HuH-7.5 (cell line): ENCODE data around the gene MED7.

Experiments
- DNase-seq: peaks from one replicate; pipeline ENCODE4 v3.0.0; 2011; ENCODE audit warnings: low spot score

Gene MED7

GRCh38 chr5:157162919-157163510 is 20.4 kb upstream of the MED7 start:
- DNase-seq, result no peak

- no peak for DNase-seq
These were observed 19.3 kb upstream of the MED7 start for GRCh38 chr5:157161996-157162395.

DNA sequence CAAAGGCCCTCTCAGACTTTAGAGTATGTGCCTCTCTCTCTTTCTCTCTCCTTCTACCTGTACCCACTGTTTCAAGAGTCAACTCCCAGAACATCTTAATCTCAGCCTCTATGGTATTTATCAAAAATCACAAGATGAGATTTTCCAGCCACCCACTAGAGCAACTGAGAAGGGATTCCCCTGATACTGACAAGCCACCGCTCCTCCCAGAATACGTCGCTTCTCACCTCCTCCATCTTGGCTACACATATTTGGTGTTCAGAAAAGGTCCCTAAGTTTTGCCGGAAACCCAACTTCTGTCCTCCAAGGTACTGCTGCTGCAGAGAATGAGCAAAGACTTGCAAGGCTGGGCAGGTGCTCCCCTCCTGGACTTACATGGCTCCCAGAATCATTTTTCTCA is 17.3 kb upstream of the MED7 start:
- DNase-seq, result no peak

DNA sequence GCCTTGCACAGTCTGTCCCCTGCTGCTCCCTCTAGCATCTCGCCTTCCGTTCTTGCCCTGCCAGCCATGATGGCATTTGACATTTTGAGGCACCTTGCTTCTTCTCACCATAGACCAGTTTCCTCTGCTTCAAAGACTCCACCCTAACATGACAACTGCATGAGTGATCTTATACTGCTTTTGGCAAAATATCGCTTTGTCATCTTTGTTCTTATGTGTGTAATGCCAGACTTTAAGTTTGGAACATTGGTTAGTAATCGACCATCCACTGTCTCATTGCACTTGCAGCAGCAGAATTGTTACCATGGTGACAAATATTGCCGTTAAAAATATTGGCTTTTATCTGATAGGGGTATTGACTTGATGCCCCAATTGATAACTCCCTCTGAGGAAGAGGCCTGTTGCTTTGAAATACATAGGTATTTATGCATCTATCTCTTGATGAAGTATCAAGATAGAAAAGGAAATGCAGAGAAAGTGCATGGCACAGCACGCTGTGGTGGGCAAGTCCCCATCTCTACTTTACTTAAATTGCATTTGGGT is 16.6 kb upstream of the MED7 start:
- no peak for DNase-seq

DNA sequence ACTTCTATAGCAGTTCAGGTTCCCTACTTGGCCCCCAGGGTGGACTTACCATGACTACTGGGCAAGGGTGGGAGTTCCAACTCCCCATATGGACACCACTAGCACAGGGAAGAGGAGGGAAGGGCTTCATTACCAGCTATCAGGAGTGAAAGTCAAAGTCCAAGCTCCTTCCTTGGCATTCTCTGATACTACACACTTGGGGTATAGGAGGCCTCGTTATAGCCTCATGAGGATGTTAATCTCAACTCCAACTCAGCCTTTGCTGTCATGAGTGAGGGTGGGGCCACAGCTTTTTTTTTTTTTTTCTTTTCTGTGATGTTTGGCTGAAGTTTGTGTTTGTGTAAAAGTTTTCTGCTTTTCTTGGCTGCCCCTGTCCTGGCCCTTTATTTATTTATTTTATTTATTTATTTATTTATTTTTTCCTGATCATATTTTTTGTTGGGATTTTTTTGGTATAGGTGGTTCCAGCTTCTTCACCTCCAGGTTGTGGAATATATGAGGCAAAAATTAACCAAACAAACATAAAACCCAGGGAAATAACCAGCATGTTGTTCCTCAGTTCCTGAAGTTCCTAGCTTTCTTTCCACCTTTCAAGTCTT is 14.7 kb upstream of the MED7 start:
- DNase-seq, result no peak

GRCh38 chr5:157155297-157155696 is 12.6 kb upstream of the MED7 start:
- no peak for DNase-seq

DNA sequence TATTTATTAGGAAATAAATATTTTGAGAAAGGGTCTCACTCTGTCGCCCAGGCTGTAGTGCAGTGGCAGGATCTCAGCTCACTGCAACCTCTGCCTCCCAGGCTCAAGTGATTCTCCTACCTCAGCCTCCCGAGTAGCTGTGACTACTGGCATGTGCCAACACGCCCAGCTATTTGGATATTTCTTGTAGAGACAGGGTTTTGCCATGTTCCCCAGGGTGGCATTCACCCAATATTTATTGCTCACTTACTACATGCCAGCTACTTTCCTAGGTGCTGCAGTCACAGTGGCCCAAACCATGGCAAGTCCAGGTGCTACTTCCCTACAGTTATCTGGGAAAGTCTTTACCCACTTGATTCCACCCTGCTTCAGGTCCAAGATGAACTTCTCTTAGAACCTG is 8.3 kb upstream of the MED7 start:
- DNase-seq, result no peak

GRCh38 chr5:157148734-157149615 is 6.3 kb upstream of the MED7 start:
- DNase-seq, result peak; percentile 39

DNA sequence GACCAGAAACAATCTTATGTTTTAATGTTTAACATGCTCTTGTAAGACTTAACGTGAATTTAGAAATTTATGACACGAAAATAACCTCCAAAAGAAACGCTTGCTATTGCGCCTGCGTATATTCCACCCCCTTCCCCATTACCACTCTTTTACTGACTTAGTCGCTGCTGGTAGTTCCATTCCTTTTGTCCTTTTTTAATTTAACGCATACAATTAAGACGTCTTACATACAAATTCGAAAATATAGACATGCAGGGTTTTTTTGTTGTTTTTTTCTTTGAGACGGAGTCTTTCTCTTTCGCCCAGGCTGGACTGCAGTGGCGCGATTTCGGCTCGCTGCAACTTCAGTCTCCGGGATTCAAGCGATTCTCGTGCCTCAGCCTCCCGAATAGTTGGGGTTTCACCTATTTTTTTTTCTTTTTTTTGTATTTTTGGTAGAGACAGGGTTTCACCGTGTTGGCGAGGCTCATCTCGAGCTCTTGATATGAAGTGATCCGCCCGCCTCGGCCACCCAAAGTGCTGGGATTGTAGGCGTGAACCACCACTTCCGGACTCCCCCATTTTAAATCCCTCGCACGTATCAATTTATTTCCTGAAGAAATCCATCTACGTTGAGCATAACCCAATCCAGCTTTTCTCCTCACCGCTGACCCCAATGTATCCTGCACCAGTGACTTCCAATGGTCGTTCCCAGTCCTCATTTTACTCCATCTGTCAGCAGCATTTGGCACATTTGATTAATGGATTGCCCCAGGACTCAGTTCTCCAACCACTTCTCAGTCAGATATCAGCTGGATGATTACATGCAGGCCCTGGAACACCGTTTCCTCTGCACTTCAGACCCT is 684 bp upstream of the MED7 start:
- DNase-seq, result peak; percentile 28

GRCh38 chr5:157137691-157138090 is 5.0 kb downstream of the MED7 start:
- no peak for DNase-seq

DNA sequence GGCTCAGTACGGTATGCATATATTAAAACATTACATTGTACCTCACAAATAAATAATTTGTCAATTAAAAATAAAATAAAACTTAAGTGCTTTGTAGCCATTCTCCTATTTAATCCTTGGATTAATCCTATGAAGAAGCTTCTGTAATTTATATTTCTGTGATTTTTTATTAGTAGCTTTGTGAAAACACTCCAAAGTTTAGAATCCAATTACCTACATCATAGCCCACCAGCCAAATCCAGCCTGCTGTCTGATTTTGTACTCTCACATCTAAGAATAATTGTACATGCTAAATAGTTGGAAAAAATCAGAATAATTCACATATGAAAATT is 10.4 kb downstream of the MED7 start:
- no peak for DNase-seq

DNA sequence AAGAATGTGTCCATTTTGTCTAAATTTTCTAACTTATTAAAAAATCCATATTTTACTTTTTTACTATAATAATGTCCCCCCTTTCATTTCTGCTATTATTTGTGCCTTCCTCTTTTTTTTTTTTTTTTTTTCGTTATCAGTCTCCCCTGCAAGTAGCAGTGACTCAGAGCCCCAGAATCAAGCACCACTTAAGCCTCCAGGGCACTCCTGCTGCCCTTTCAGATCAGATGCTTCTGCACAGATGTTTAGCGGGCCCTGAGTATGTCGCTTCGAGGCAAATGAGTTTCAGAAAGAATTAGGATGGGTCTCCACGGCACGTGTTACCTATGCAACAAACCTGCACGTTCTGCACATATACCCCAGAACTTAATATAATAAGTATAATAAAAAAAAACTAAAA is 11.7 kb downstream of the MED7 start:
- DNase-seq, result no peak

DNA sequence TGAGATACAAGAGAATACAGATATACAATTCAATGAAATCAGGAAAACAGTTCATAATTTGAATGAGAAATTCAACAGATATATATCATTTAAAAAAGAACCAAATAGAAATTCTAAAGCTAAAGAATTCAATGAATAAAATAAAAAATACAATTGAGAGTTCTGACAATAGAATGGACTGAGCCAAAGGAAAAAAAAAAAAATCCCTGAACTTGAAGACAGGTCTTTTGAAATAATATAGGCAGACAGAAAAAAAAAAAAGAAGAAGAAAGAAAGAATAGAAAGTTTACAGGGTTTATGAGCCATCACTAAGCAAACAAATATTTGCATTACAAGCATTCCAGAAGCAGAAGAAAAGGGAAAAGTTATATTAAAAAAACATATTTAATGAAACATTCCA is 21.0 kb downstream of the MED7 start:
- no peak for DNase-seq

DNA sequence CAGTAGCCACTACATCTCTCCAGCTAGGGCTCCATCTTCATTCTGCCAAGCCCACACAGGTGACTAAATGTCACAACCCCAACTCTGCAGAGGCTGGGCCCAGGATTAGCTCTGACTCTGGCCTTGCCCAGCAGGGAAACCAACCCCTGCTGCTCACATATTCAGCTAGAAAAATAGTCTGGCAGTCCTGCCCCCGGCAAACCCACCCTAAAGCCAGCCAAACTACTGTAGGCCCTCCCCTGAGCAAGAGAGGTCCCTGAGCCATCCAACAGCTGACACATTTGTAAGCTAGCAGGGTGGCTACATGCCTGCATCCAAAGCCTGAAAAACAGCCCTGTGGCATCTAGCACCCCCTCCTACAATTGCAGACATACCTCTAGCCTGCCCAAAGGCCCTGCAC is 22.6 kb downstream of the MED7 start:
- no peak for DNase-seq

DNA sequence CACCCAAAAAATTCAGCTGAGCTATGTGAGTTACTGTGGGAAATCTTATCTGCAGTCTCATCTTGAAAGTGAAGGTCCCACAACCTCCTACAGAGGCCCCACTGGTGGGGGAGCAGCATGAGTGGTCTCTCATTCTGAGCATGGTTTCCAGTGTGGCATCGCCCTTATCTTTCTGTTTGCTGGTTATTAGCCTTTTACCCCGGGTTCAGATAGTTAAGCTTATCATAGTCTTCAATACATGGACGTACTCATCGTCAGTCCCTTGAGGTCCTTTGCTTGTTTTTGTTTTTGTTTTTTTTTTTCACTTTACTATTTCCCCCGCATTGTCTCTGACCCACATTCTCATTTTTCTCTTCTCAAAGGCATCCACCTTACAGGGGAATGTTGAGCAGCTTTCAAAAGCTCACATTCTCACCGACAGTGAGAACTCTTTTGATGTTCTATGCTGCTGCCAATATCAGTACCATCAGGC is 26.1 kb downstream of the MED7 start:
- DNase-seq, result no peak

DNA sequence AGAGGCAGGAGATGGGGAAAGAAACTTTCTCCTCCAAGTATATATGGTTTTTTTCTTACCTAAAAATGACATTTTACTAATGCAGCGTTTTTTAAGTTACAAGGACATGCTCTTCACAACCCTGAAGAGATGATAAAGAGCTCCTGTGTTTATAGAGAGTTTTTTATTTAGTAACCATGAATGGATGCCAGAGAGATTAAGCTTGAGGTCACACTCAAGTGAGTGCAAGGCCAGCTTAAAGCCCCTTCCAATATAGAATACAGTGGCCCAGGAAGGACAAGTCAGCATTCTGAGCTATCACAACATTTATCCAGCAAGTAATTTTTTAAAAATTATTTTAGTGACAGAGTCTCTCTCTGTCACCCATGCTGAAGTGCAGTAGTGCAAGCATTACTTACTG is 27.2 kb downstream of the MED7 start:
- no peak for DNase-seq

DNA sequence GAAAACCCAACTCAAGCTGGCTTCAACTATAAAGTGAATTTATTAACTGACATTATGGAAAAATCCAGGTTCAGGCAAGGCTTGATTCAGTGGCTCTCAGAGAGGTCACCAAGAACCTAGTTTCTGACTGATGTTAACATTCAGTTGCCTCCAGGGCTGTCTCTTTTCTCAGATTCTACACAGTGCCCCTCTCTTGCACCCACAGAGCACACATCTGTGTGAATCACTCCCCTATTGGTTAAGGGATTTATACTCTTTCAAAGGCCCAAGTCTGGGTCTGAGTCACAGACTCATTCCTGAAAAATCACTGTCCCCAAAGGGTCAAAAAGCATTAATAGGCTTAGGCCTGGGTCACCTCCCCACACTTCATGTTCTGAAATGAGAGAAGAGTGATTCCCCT is 27.7 kb downstream of the MED7 start:
- DNase-seq, result no peak

DNA sequence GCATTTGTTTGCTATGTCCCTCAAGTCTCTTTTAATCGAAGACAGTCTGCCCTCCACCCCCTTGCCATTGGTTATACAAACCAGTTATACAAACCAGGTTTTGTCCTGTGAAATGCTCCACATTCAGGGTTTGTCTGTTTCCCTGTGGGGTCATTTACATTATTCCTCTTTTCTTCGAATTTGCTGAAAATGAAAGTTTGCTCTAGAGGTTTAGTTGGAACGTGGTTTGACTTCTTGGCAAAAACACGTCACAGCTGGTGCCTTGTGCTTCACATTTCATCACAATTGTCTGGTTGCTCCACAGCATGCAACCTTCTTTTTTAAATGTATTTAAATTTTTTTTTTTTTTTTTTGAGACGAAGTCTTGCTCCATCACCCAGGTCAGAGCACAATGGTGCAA is 29.7 kb downstream of the MED7 start:
- DNase-seq, result no peak

- DNase-seq, result no peak
These were observed 32.9 kb downstream of the MED7 start for GRCh38 chr5:157109744-157110143.

GRCh38 chr5:157108976-157109375 is 33.7 kb downstream of the MED7 start, which contains the start of gene HAVCR2:
Gene HAVCR2, minus strand, starts transcription at chr5:157109044. Its CDS starts 61 bp downstream, at chr5:157108983.
- no peak for DNase-seq

- no peak for DNase-seq
These were observed 35.2 kb downstream of the MED7 start for GRCh38 chr5:157107508-157107907.
